IPS-15b (cell line): ENCODE measurements around the gene KCNQ2.

Experiments used
- H3K27me3 ChIP-seq: one replicate; pipeline ENCODE4 v1.6.1; 2013; ENCODE audit warnings: low read length; ENCODE audit not compliant: control insufficient read depth, insufficient read depth
- H3K36me3 ChIP-seq: one replicate; pipeline ENCODE4 v1.6.1; 2013; ENCODE audit warnings: low read length; ENCODE audit not compliant: control insufficient read depth, insufficient read depth
- H3K4me1 ChIP-seq: one replicate; pipeline ENCODE4 v1.6.1; 2013; ENCODE audit warnings: mild to moderate bottlenecking, low read length; ENCODE audit not compliant: control insufficient read depth, insufficient read depth
- H3K4me3 ChIP-seq: one replicate; pipeline ENCODE4 v1.5.1; 2013; ENCODE audit warnings: low read depth, low read length
- H3K9ac ChIP-seq: one replicate; pipeline ENCODE4 v1.6.1; 2013; ENCODE audit warnings: low read depth, mild to moderate bottlenecking, low read length
- H3K9me3 ChIP-seq: one replicate; pipeline ENCODE4 v1.6.1; 2013; ENCODE audit warnings: mild to moderate bottlenecking, low read length; ENCODE audit not compliant: control insufficient read depth, insufficient read depth

The KCNQ2 gene

DNA sequence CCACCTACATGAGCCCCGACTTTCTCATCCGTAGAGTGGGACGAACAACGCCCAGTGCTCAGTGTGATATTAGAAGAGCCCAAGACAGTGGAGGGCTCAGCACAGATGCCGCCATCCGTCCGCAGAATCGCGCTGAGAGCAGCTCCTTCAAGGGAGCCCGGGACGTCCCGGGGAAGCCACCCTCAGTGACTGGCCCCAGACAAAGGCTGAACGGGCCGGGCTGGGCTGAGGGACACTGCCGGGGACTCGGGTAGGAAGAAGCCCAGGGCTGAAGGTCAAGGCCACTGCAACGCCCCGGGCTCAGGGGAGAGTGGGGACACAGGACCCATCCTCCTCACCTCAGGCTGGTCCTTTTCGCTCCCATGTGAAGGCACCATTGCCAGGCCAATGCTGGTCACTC, 98.5 kb downstream of the KCNQ2 start:
- Histone ChIP-seq H3K9me3 (no peaks in the 10 kb centered on the region), H3K4me1 (no peaks in the 10 kb centered on the region), H3K36me3 (no peaks in the 10 kb centered on the region), H3K9ac (no peak overlapping the region), H3K27me3 (no peaks in the 10 kb centered on the region), H3K4me3 (no peak overlapping the region)

DNA sequence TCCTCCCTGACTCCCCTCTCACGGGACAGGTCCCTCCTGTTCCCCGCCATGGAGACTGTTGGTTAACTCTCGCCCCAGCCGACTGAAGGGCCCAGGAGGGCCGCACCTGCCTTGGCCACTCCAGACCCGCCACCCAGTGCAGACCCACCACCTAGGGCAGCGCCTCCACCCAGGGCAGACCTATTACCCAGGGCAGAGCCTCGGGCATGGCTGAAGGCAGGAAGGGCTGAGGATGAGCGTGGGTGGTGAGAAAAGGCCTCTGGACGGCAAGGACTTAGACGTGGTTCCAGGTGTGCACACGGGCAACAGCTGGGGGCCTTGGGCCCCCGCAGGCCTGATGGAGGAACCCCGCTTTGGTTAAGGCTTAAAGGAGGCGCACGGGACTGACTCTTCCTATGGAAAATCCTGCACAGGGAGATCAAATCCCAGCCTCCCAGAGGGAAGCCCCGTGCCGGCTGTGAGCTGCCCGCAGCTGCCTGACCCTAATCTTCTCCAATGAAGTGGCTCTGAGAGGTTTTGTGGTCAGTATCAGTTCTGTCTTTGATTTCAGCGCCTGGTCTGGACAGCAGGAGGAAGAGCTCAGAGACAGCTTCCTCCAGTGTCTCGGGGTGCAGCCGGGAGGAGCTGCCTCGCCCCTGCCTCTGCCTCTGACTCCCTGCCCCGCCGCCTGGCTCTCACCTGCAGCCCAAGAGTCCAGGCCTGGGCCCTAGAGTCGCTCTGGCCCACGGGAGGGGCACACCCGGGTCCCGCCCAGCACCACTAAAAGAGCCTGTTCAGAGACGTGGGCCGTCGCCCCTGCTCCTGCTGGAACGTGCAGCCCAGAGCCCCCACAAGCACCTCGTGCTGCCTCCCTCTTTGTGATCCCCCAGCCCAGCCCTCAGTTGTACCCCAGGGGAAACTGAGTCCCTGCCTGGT, 99.2 kb downstream of the KCNQ2 start:
- Histone ChIP-seq H3K4me3 (no peak overlapping the region), H3K4me1 (no peaks in the 10 kb centered on the region), H3K36me3 (no peaks in the 10 kb centered on the region), H3K27me3 (no peaks in the 10 kb centered on the region), H3K9me3 (no peaks in the 10 kb centered on the region), H3K9ac (no peak overlapping the region)

DNA sequence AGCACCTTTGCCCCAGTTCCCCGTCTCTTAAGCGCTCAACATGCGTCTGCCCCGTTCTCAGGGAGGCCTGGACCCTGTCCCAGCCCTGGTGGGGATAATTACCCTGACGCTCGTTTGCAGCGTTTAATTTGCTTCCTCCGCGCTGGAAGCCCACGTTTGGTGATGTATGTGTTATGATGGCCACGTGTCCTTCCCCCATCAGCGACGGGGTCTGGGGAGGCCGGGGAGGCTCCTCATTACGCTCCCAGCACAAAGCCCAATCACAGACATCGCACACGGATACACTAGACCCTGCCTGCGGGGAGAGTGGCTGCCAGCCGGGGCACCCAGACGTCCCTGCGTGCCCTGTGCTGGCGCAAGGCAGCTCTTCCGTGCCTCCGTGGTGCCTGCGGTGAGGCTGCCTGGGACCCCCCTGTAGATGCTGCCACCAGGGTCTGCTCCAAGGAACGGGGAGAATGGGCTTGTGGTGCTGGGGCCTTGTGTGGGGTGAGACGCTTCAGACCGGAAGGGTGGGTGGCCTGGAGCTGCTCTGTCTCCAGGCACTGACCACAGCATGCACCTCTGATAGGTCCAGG, 101.1 kb downstream of the KCNQ2 start:
- Histone ChIP-seq H3K9ac (no peak overlapping the region), H3K36me3 (no peaks in the 10 kb centered on the region), H3K27me3 (no peaks in the 10 kb centered on the region), H3K4me1 (no peaks in the 10 kb centered on the region), H3K4me3 (no peak overlapping the region), H3K9me3 (no peaks in the 10 kb centered on the region)

DNA sequence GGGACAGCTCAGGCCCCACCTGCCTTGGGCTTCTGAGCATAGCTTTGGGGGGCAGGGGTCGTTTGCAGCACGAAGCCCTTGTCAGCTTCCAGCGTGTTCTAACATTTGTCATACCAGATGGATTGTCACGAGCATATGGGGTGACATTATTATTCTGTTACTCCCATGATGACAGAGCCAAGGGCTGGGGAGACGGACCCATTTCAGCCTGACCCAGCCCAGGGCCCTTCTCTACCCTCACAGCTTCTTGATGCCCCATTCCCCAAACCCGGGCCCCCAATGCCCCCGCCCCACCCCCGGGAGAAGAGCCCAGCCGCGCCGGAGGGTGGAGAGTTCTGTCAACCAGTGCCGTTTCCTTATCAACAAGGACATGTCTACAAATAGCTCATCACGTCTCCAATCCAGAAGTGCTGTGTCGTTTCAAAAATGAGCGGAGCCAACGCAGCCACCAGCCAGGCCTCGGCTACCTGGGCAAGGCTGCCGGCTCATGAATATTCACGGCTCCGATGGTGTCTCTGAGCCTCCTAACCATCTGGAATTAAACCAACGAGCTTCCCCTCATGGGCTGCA, 101.8 kb downstream of the KCNQ2 start:
- Histone ChIP-seq H3K27me3 (no peaks in the 10 kb centered on the region), H3K9ac (no peak overlapping the region), H3K4me1 (no peaks in the 10 kb centered on the region), H3K4me3 (no peak overlapping the region), H3K9me3 (no peaks in the 10 kb centered on the region), H3K36me3 (no peaks in the 10 kb centered on the region)

DNA sequence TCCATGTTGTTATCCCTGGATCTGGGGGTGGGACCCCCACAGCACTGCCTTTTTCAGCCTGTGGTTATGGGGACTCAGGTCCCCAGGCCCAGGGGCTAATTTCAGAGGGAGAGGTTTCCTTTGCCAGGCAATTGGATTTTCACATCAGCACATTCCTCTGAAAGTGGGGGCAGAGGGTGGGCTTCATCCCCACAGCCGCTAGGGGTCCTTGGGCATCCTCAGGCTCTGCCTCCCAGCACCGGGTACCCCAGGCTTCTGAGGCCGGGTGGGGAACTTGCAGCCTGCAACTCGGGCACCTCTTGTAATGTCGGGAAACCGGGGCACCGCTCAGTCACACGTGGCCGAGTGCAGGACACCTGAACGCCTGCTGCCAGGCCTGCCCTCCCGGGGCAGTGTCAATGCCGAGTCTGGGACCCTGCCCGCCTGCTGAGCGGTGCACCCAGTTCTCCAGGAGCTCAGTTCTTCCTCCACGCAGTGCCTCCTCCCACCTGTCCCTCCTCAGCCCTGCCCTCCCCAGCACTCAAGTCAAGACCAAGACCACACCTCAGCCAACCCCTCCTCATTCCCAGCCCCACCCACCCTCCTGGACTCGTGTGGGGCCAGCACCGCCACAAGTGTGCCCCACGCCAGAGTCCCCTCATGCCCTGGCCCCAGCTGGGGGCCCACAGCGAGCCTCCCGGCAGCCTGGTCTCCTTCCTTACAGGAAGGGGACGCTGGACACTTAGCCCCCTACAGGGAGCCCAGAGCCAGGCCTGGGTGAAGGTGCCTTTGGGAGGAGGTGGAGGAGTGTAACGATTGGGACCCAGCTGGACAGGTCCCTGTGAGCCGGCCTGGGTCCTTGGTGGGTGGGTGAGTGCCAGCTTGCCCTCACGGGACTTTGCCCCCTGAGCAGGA, 102.5 kb downstream of the KCNQ2 start:
- no peaks in the 10 kb centered on the region for H3K36me3 ChIP-seq
- no peaks in the 10 kb centered on the region for H3K27me3 ChIP-seq
- H3K4me3 ChIP-seq, result no peak overlapping the region
- no peak overlapping the region for H3K9ac ChIP-seq
- H3K9me3 ChIP-seq, result no peaks in the 10 kb centered on the region
- H3K4me1 ChIP-seq, result no peaks in the 10 kb centered on the region

DNA sequence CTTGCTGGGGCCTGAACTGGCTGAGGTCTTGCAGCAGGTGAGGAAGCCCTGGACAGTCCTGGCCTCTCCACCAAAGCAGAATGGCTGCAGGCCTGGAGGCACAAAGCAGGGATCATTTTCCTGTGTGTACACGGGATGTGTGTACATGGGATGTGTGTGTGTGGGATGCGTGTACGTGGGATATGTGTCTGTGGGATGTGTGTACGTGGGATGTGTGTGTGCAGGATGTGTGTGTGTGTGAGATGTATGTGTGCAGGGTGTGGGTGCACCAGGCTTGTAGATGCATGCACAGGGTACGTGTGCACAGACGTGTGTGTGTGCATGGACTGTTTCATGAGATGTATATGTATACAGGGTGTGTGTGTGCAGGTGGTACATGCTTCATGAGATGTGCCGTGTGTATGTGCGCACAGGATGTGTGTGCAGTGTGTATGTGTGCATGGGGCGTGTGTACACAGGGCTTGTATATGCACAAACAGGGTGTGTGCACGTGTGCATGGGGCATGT, 103.4 kb downstream of the KCNQ2 start:
- no peak overlapping the region for H3K9ac ChIP-seq
- no peaks in the 10 kb centered on the region for H3K4me1 ChIP-seq
- H3K9me3 ChIP-seq, result no peaks in the 10 kb centered on the region
- no peaks in the 10 kb centered on the region for H3K36me3 ChIP-seq
- H3K4me3 ChIP-seq, result no peak overlapping the region
- H3K27me3 ChIP-seq, result no peaks in the 10 kb centered on the region

DNA sequence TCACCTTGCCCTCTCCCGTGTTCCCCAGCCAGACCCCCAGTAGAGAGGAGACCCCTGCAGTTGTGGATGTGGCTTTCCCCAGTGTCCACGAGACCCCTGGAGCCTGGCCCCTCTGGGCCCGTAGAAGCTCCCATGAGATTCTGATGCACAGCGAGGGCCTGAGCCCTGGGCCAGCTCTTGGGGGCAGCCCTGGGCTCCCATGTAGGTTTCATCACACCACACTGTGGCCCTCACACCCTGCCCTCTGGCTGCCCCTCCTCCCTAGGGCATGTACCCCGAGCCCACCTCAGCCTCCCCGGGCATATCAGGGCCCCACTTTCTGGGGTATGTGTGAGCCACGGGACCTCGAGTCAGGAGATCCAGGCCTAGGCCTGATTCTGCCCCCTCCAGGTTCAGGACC, 104.3 kb downstream of the KCNQ2 start:
- H3K9ac ChIP-seq, result no peak overlapping the region
- H3K4me1 ChIP-seq, result no peaks in the 10 kb centered on the region
- no peaks in the 10 kb centered on the region for H3K36me3 ChIP-seq
- no peaks in the 10 kb centered on the region for H3K27me3 ChIP-seq
- H3K4me3 ChIP-seq, result no peak overlapping the region
- H3K9me3 ChIP-seq, result no peaks in the 10 kb centered on the region

DNA sequence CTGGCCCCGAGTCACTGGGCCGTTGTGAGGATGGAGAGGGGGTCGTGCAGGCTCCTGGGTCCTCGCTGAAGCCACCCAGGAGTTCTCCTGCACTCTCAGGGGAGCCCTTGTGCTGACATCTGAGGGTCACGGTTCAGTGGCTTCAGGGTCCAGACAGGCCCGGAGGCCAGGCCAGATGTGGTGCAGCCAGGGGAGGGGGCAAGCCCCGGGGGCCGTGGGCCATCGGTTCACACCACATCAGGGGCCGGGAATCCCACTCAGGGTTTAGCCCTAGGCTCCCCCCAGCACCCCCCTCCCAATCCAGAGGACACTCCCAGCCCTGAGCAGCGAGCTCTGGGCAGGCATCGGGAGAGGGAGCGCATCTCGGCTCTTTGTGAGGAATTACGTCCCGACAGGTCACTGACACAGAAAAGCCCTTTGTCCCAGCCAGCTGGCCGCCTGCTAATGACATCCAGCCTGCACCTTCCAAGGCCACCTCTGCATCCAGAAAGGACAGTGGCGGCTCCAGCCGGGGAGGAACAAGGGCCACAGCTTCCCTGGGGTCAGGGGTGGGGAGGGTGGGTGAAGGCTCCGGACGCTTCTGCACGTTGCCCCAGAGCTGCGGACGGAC, 104.9 kb downstream of the KCNQ2 start:
- no peaks in the 10 kb centered on the region for H3K4me1 ChIP-seq
- H3K9me3 ChIP-seq, result no peaks in the 10 kb centered on the region
- H3K9ac ChIP-seq, result no peak overlapping the region
- H3K27me3 ChIP-seq, result peaks cover 2% of the 10 kb centered on the region
- no peak overlapping the region for H3K4me3 ChIP-seq
- H3K36me3 ChIP-seq, result no peaks in the 10 kb centered on the region

DNA sequence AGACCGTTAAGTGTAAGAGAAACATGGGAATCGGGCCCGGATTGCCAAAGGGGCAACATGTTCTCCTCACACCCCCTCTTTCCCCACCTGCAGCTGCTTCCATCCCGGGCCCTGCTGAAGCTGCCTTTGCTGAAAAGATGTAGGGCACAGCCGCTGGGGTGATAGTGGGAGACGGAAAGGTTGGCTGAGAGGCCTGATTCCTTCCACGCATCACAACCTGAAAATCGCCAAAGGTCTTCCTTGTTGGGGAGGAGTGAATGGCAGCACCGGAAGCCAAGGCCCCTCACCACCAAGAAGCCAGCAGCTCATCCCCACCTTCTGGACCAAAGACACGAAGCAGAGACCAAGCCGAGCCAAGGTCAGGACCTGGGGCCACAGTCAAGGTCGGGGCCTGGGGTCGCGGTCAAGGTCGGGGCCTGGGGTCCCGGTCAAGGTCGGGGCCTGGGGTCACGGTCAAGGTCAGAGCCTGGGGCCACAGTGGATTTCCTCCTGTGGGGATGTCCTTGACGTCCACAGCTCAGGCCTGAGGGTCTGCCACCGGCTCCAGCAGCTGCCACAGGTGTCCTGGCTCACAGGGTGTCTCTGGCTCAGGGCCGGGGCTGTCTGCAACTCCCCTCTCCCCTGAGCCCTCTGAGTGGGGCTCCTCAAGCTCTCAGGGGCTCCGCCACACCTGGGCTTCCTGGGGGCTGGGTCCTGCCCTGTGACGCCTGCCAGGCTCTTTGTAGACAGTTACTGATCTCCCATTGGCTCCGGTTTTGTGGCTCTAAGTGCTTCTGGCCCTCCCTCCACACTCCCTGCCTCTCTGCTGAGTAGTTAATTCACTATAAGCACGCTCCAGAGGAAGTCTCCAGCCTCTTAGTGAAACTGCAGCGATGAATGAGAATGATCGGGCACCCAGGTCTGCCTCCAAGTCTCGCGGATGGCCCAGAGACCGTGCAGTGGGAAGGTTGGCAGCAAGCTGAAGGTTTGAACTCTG, 105.8 kb downstream of the KCNQ2 start:
- Histone ChIP-seq H3K27me3 (peaks cover 2% of the 10 kb centered on the region), H3K4me1 (no peaks in the 10 kb centered on the region)

DNA sequence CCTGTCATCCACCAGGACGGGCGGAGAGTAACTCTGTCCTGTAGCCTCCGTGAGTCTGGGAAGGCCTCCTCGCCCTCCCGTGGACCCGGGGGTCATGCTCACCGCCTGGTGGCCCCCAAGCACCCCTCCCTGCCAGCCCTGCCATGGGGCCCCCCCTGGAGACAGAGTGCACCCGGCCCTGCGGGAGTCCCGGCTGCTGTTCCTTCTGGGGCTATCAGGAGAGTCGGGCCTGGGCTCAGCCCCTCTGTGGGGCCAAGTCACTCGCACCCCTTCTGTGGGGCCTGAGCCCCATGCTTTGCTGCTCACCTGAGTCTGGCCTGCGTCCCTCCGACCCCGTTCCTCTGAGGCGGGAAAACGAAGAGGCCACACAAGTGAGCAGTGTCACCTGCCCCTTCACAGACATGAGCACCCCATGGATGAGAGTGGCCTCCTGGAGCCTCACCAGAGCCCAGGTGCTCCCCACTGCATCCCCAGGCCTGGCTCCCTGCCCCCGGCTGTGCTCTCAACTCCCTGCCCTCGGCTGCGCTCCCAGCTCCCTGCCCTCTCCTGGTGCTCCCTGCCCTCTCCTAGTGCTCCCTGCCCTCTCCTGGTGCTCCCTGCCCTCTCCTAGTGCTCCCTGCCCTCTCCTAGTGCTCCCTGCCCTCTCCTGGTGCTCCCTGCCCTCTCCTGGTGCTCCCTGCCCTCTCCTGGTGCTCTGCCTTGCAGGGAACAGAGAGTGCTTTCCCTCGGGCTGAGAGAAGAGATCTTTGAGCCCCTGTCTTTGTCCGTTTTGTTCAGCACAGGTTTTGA, 106.7 kb downstream of the KCNQ2 start:
- no peak overlapping the region for H3K9ac ChIP-seq
- H3K4me3 ChIP-seq, result no peak overlapping the region
- H3K27me3 ChIP-seq, result peaks cover 2% of the 10 kb centered on the region
- H3K9me3 ChIP-seq, result no peaks in the 10 kb centered on the region
- H3K36me3 ChIP-seq, result no peaks in the 10 kb centered on the region
- H3K4me1 ChIP-seq, result no peaks in the 10 kb centered on the region

More for the DNA sequence above, 105.8 kb downstream of the KCNQ2 start:
- no peaks in the 10 kb centered on the region for H3K9me3 ChIP-seq
- H3K36me3 ChIP-seq, result no peaks in the 10 kb centered on the region
- no peak overlapping the region for H3K4me3 ChIP-seq
- H3K9ac ChIP-seq, result no peak overlapping the region
